H1 (cell line): ENCODE measurements around the gene ETFB. TPM values are rescaled to one million over a fixed set of nuclear protein-coding genes. Genes with fewer than 3 reads are reported as not detected.

Source experiments
- CBX8 ChIP-seq: fragments of 300-800, 300-1000 bp; sonication (generic); IDR thresholded peaks from 2 replicates; pipeline ENCODE4 v1.7.1; 2016; ENCODE audit warnings: low read depth, low read length, borderline replicate concordance
- CHD2 ChIP-seq: IDR thresholded peaks from 2 replicates; pipeline ENCODE4 v1.6.1; 2012; ENCODE audit warnings: low read length, improper control_type of control experiment
- CREB1 ChIP-seq: IDR thresholded peaks from 2 replicates; pipeline ENCODE4 v1.6.1; 2012; ENCODE audit warnings: inconsistent platforms
- EP300 ChIP-seq, 2 experiments: IDR thresholded peaks; 1 replicate in 1 of 2; 2 replicates in 1 of 2; pipeline ENCODE4 v1.6.1; 2011 to 2012; ENCODE audit warnings: low read depth in 2 of 2, low read length in 2 of 2, mild to moderate bottlenecking in 2 of 2, borderline replicate concordance in 1 of 2, inconsistent platforms in 1 of 2, moderate library complexity in 1 of 2
- HDAC2 ChIP-seq, 2 experiments: fragments of 300-600 bp in 1 of 2; sonication (generic) in 1 of 2; IDR thresholded peaks; 2 replicates each; pipeline ENCODE4 v1.6.1; 2011 to 2012; ENCODE audit warnings: low read depth in 2 of 2, low read length in 2 of 2, mild to moderate bottlenecking in 2 of 2, moderate library complexity in 2 of 2, borderline replicate concordance in 1 of 2, inconsistent platforms in 1 of 2
- NANOG ChIP-seq: IDR thresholded peaks from 2 replicates; pipeline ENCODE4 v1.6.1; 2011; ENCODE audit warnings: low read length, low read depth, mild to moderate bottlenecking, inconsistent platforms; ENCODE audit not compliant: insufficient read depth, poor library complexity, severe bottlenecking
- PHF8 ChIP-seq: fragments of 200-600 bp; sonication (generic); conservative IDR thresholded peaks from 2 replicates; pipeline ENCODE4 v1.7.1; 2012; ENCODE audit warnings: low read depth, mild to moderate bottlenecking, inconsistent platforms, low read length, moderate library complexity
- POLR2A ChIP-seq, 2 experiments: IDR thresholded peaks; 1 replicate in 1 of 2; 2 replicates in 1 of 2; pipeline ENCODE4 v1.6.1; 2011; ENCODE audit warnings: low read depth in 2 of 2, low read length in 2 of 2, mild to moderate bottlenecking in 2 of 2; ENCODE audit errors: control extremely low read depth in 1 of 2
- SIN3A ChIP-seq, 2 experiments: IDR thresholded peaks in 1 of 2; conservative IDR thresholded peaks in 1 of 2; 2 replicates each; pipeline ENCODE4 v1.6.1; 2011 to 2012; ENCODE audit warnings: low read length in 2 of 2, improper control_type of control experiment in 1 of 2, low read depth in 1 of 2, mild to moderate bottlenecking in 1 of 2
- SP1 ChIP-seq: IDR thresholded peaks from 2 replicates; pipeline ENCODE4 v1.6.1; 2011; ENCODE audit warnings: low read depth, low read length
- SP2 ChIP-seq: IDR thresholded peaks from 2 replicates; pipeline ENCODE4 v1.6.1; 2012; ENCODE audit warnings: mild to moderate bottlenecking, low read length, inconsistent platforms
- SRF ChIP-seq: IDR thresholded peaks from 2 replicates; pipeline ENCODE4 v1.6.1; 2011; ENCODE audit warnings: mild to moderate bottlenecking, low read depth, low read length, moderate library complexity
- TBP ChIP-seq: IDR thresholded peaks from 2 replicates; pipeline ENCODE4 v1.6.1; 2011; ENCODE audit warnings: low read depth, low read length, improper control_type of control experiment
- polyA plus RNA-seq, 7 experiments: library from polyadenylated mRNA; depleted of rRNA in 3 of 7; stranded (reverse) in 5 of 7; unstranded in 2 of 7; fragments of >200 nt in 5 of 7; fragments of 200-250 nt in 2 of 7; gene quantifications; 1 replicate in 5 of 7; 2 replicates in 1 of 7; 4 replicates in 1 of 7; pipeline versions ENCODE4 v1.2.1 to v1.2.3, GENCODE V29; 2011 to 2013; ENCODE audit warnings: missing spikeins in 2 of 7, mixed read lengths in 2 of 7
- total RNA-seq: library from RNA; stranded (reverse); fragmentation: NEBNext Ultra II Directional; extraction: Animal tissue kit (Norgen Biotek cat#: 25700); gene quantifications from 2 replicates; pipeline ENCODE4 v1.2.1, GENCODE V29; 2021

Gene ETFB
- total and polyA plus RNA-seq, 2 of the 8 experiments (the other 6 are each of a cell fraction or from before 2014, with no cell fraction given), result 40.0 to 66.5 TPM

GRCh38 chr19:51394050-51394836, 28.1 kb upstream of the ETFB start (continued):
- TF ChIP-seq HDAC2 (IDR thresholded peaks at IDR 0.05; ENCODE audit: borderline replicate concordance in 1 of 2, low read depth in 2 of 2, low read length in 2 of 2), result no peak
- TF ChIP-seq SP2, result peak; percentile 49
- TF ChIP-seq EP300 (IDR thresholded peaks at IDR 0.05; ENCODE audit: borderline replicate concordance in 1 of 2, low read depth in 2 of 2, low read length in 2 of 2), result no peak
- TF ChIP-seq PHF8, result peak; percentile 66
- peak; percentile 95 for TF ChIP-seq SP1
- 0 out of 2 replicates have a peak, but pooled peaks have one; percentile 34 for TF ChIP-seq CREB1
- TF ChIP-seq POLR2A (IDR thresholded peaks at IDR 0.05; ENCODE audit: control extremely low read depth in 1 of 2, low read depth in 2 of 2, low read length in 2 of 2), result peak; percentile 75 to 85
- TF ChIP-seq TBP, result peak; percentile 53
- TF ChIP-seq CBX8, result no peak
- 0 out of 2 replicates have a peak, but pooled peaks have one; percentile 46 for TF ChIP-seq SRF
- no peak for TF ChIP-seq NANOG
- 0 out of 4 replicates have a peak, but pooled peaks of 1 of the 2 experiments have one; percentile 33 for TF ChIP-seq SIN3A (conservative IDR thresholded peaks at IDR 0.05 in 1 of 2, IDR thresholded peaks at IDR 0.05 in 1 of 2; ENCODE audit: low read depth in 1 of 2, low read length in 2 of 2)
- TF ChIP-seq CHD2, result peak; percentile 76
